Smooth muscle cell (in vitro differentiated cells): ENCODE results near the gene CCDC78. TPM values are rescaled to one million over a fixed set of nuclear protein-coding genes. Genes with fewer than 3 reads are reported as not detected.

Experiments
- DNase-seq: peaks from one replicate; lab custom pipeline; 2025; ENCODE audit not compliant: unreplicated experiment; lab: John Stamatoyannopoulos, UW
- H2AFZ ChIP-seq: fragments of 200-600 bp; sonication (generic); 2 replicates; pipeline ENCODE4 v1.6.0; 2016; ENCODE audit warnings: antibody characterized with exemption, low read depth, mild to moderate bottlenecking
- H3F3A ChIP-seq: fragments of 200-600 bp; sonication (generic); 2 replicates; pipeline ENCODE4 v1.6.0; 2017; ENCODE audit warnings: antibody characterized with exemption, low read depth
- H3K27ac ChIP-seq: fragments of 200-600 bp; sonication (generic); 2 replicates; pipeline ENCODE4 v1.5.1; 2016; ENCODE audit warnings: low read depth, mild to moderate bottlenecking
- H3K27me3 ChIP-seq: fragments of 200-600 bp; sonication (generic); 2 replicates; pipeline ENCODE4 v1.6.1; 2016; ENCODE audit warnings: low read depth, mild to moderate bottlenecking
- H3K36me3 ChIP-seq: fragments of 200-600 bp; sonication (generic); 2 replicates; pipeline ENCODE4 v1.5.1; 2016; ENCODE audit warnings: low read depth
- H3K4me1 ChIP-seq: fragments of 200-600 bp; sonication (generic); 2 replicates; pipeline ENCODE4 v1.5.1; 2016; ENCODE audit warnings: low read depth
- H3K4me2 ChIP-seq: fragments of 200-600 bp; sonication (generic); 2 replicates; pipeline ENCODE4 v1.6.0; 2016; ENCODE audit warnings: mild to moderate bottlenecking
- H3K4me3 ChIP-seq: fragments of 200-600 bp; sonication (generic); 2 replicates; pipeline ENCODE4 v1.5.1; 2016; ENCODE audit warnings: mild to moderate bottlenecking
- H3K79me2 ChIP-seq: fragments of 200-600 bp; sonication (generic); 2 replicates; pipeline ENCODE4 v1.6.0; 2016; ENCODE audit warnings: low read depth, mild to moderate bottlenecking
- H3K9ac ChIP-seq: fragments of 200-600 bp; sonication (generic); 2 replicates; pipeline ENCODE4 v1.6.0; 2016; ENCODE audit warnings: low read depth
- H3K9me3 ChIP-seq: fragments of 200-600 bp; sonication (generic); replicated peaks from 2 replicates; pipeline ENCODE4 v1.5.1; 2016; ENCODE audit warnings: low read depth
- H4K20me1 ChIP-seq: fragments of 200-600 bp; sonication (generic); 2 replicates; pipeline ENCODE4 v1.6.0; 2016; ENCODE audit warnings: low read depth
- WGBS: methylation state at CpG from one replicate; pipeline ENCODE4 v1.1.7; 2016; ENCODE audit warnings: low lambda C conversion rate; 5-methylcytosine and 5-hydroxymethylcytosine counted together
- polyA plus RNA-seq: library from polyadenylated mRNA; unstranded; fragments of >200 nt; fragmentation: Nextera tagmentation; extraction: Ambion mirVana; gene quantifications from 2 replicates; pipeline ENCODE4 v1.2.1, GENCODE V29; 2016
- total RNA-seq: library from RNA; depleted of rRNA; stranded (reverse); fragments of >200 nt; gene quantifications from 2 replicates; pipeline ENCODE4 v1.2.3, GENCODE V29; 2014
- TF ChIP-seq, protein P1 (sequence below): fragments of 200-600 bp; sonication (generic); IDR thresholded peaks from 2 replicates; pipeline ENCODE4 v1.5.1; 2017; ENCODE audit warnings: borderline replicate concordance, mild to moderate bottlenecking, antibody characterized with exemption; ENCODE audit not compliant: insufficient read depth, poor library complexity, severe bottlenecking

The CCDC78 gene
- total and polyA plus RNA-seq, 2 experiments from 2014 or later, result 2.8 to 3.4 TPM

DNA sequence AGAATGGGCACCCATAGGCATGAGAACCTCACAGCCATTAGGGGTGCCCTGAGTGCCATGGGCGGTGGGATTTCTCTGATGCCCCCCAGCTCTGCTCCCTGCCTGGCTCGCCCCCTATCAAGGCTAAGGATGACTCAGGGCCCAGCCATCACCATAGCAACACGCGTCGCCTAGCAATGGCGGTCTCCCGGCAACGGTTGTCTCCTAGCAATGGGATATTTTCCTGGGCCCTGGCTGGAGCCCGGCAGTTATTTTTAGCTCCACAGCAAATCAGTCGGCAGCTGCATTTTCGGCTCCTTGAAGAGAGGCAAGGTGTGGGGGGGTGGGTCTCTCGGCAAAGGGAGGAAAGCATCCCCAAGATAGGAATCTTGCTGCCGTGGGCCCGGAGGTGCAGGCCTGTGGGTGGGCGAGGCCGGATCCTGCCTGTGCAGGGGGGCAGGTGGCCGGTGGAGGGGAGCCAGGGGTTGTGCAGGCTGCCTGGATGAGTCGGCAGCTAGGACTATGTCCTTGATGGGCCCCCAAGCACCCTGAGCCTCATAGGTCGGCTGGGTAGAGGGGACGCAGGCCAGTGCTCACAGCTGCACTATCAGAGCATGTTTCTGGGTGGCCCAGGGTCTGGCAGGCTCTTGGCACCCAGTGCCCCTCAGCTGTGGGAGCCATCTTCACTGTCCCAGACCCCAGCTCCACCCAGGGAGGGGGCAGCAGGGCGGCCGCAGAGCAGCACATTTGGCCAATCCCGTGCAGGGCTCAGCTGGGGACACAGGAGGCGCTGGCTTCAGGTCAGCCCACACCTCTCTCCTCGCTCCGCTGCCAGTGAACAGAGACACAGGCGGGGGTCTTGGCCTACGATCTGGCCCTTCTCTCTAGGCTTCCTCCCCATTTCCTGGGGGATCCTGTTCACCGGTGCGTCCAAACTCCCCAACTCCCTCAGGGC, 16.4 kb downstream of the CCDC78 start:
- no peaks in the 10 kb centered on the region for H3F3A ChIP-seq
- no peak overlapping the region for H3K9ac ChIP-seq
- TF ChIP-seq, protein P1, sequence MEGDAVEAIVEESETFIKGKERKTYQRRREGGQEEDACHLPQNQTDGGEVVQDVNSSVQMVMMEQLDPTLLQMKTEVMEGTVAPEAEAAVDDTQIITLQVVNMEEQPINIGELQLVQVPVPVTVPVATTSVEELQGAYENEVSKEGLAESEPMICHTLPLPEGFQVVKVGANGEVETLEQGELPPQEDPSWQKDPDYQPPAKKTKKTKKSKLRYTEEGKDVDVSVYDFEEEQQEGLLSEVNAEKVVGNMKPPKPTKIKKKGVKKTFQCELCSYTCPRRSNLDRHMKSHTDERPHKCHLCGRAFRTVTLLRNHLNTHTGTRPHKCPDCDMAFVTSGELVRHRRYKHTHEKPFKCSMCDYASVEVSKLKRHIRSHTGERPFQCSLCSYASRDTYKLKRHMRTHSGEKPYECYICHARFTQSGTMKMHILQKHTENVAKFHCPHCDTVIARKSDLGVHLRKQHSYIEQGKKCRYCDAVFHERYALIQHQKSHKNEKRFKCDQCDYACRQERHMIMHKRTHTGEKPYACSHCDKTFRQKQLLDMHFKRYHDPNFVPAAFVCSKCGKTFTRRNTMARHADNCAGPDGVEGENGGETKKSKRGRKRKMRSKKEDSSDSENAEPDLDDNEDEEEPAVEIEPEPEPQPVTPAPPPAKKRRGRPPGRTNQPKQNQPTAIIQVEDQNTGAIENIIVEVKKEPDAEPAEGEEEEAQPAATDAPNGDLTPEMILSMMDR, result no peak
- DNase-seq, result peak; percentile 16
- peaks cover 41% of the 10 kb centered on the region for H3K27me3 ChIP-seq
- H4K20me1 ChIP-seq, result no peaks in the 10 kb centered on the region
- H3K27ac ChIP-seq, result no peak overlapping the region
- no peaks in the 10 kb centered on the region for H3K36me3 ChIP-seq
- 60% methylated on average over 29 of the region's 30 CpGs for WGBS
- no peaks in the 10 kb centered on the region for H3K9me3 ChIP-seq
- no peak overlapping the region for H2AFZ ChIP-seq
- H3K79me2 ChIP-seq, result no peaks in the 10 kb centered on the region
- H3K4me2 ChIP-seq, result no peak overlapping the region
- peaks cover 8% of the 10 kb centered on the region for H3K4me1 ChIP-seq
- H3K4me3 ChIP-seq, result no peak overlapping the region

DNA sequence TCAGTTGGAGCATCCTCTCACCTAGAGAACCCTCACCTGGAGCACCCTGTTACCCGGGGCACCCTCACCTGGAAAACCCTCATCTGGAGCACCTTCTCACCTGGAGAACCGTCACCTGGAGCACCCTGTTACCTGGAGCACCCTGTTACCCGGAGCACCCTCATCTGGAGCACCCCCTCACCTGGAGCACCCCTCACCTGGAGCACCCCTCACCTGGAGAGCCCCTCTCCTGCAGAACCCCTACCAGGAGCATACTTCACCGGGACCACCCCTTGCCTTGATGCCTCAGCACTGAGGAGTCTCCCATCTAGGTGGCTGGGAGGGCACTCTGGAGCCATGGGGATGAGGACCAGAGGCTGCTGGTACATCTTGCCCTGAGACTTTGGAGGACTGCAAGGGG, 17.3 kb downstream of the CCDC78 start:
- no peak overlapping the region for H3K27ac ChIP-seq
- H3K9me3 ChIP-seq, result no peaks in the 10 kb centered on the region
- no peak overlapping the region for H2AFZ ChIP-seq
- DNase-seq, result no peak
- H3F3A ChIP-seq, result no peaks in the 10 kb centered on the region
- no peak overlapping the region for H3K9ac ChIP-seq
- TF ChIP-seq, protein P1, result no peak
- no peaks in the 10 kb centered on the region for H4K20me1 ChIP-seq
- H3K27me3 ChIP-seq, result peaks cover 49% of the 10 kb centered on the region
- no peak overlapping the region for H3K4me2 ChIP-seq
- no peaks in the 10 kb centered on the region for H3K79me2 ChIP-seq
- H3K4me1 ChIP-seq, result peaks cover 4% of the 10 kb centered on the region
- no peak overlapping the region for H3K4me3 ChIP-seq
- WGBS, result 59% methylated on average over 4 of the region's 4 CpGs
- no peaks in the 10 kb centered on the region for H3K36me3 ChIP-seq

DNA sequence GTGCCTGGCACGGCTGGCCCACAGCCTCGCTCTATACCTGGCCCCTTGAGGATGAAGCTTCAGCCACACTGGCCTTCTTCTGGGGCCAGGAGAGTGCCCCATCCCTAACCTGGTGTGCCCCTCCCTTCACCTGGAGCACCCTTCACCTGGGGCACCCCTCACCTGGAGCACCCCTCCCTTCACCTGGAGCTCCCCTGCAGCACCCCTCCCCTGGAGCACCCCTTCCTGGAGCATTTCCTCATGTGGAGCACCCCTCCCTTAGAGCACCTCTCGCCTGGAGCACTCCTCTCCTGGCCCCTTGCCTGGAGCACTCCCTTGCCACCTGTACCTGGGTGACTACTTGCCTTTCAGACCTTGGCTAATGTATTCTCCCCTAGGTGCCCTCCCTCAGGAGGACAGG, 18.2 kb downstream of the CCDC78 start:
- Histone ChIP-seq H3F3A (no peaks in the 10 kb centered on the region), H3K4me1 (peaks cover 4% of the 10 kb centered on the region), H3K27ac (no peak overlapping the region), H3K36me3 (no peaks in the 10 kb centered on the region), H4K20me1 (no peaks in the 10 kb centered on the region), H3K4me3 (no peak overlapping the region), H3K9me3 (no peaks in the 10 kb centered on the region), H3K79me2 (no peaks in the 10 kb centered on the region), H3K9ac (no peak overlapping the region), H3K27me3 (peaks cover 59% of the 10 kb centered on the region), H2AFZ (no peak overlapping the region), H3K4me2 (no peak overlapping the region)
- 61% methylated on average over 3 of the region's 3 CpGs for WGBS
- TF ChIP-seq, protein P1, result no peak
- DNase-seq, result no peak
